Keratinocyte (primary cell): ENCODE data around the gene COX4I1.

Experiments used
- CTCF ChIP-seq, 3 experiments: IDR thresholded peaks in 1 of 3; conservative IDR thresholded peaks in 1 of 3; optimal IDR thresholded peaks in 1 of 3; 2 replicates in 2 of 3; 3 replicates in 1 of 3; pipeline versions ENCODE3 to v1.5.1; 2011; ENCODE audit warnings: low read length in 3 of 3, mild to moderate bottlenecking in 3 of 3, moderate library complexity in 2 of 3, control low read depth in 1 of 3, inconsistent platforms in 1 of 3; ENCODE audit not compliant: insufficient read depth in 2 of 3; ENCODE audit errors: extremely low read depth in 1 of 3
- EZH2 ChIP-seq: IDR thresholded peaks from one replicate; pipeline ENCODE4 v1.6.1; 2012; ENCODE audit warnings: inconsistent platforms, mild to moderate bottlenecking, low read length, moderate library complexity

DNA sequence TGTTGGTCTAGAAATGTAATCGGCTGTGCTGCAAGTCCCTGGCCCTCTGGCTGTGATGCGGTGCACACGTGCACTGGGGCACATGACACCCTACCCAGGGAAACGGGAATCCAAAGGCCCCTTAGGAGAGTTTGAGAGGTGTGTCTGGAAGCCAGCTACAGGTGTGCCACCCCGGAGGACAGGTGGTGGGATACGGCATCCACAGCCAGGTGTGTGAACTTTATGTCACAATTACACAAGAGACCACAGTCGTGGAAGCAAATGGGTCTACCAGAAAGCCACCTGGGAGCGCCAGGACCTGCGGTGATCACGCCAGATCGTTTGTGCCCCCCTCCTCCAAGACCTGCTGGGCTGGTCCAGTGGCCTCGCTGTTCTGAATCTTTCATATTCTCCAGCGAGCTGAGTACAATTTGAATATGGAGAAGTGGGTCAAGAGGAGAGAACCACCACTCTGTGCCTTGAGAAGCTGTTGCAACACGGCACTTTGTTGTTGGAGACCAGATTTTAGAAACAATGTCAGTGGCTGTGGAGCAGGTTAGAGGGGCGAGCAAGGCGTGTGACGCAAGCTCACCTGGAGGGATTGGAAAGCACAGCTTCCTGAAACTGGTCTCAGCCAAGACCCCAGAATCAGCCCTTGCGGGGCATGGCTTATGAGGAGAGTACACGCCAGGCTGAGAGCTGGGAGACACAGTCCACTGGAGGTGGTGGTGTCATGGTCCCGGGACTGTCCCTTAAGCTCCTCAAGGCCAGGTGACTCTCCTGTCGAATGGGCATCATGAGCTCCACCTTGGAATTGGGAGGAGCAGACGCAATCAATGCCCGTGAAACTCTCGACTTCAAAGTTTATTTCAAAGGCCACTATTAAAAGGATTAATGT, 37.4 kb downstream of the COX4I1 start:
- no peak for TF ChIP-seq CTCF (optimal IDR thresholded peaks at IDR 0.05 in 1 of 3, IDR thresholded peaks at IDR 0.05 in 1 of 3, conservative IDR thresholded peaks at IDR 0.05 in 1 of 3; ENCODE audit: extremely low read depth in 1 of 3, insufficient read depth in 2 of 3, low read length in 3 of 3)
- no peak for TF ChIP-seq EZH2
